ENCODE results near the gene DNM2. TPM values are rescaled to one million over a fixed set of nuclear protein-coding genes. Genes with fewer than 3 reads are reported as not detected.

DNM2 gene
- total and polyA plus RNA-seq, 2 of the 13 experiments (the other 11 are each of a cell fraction or from before 2014, with no cell fraction given): 41.7 to 59.8 TPM

DNA sequence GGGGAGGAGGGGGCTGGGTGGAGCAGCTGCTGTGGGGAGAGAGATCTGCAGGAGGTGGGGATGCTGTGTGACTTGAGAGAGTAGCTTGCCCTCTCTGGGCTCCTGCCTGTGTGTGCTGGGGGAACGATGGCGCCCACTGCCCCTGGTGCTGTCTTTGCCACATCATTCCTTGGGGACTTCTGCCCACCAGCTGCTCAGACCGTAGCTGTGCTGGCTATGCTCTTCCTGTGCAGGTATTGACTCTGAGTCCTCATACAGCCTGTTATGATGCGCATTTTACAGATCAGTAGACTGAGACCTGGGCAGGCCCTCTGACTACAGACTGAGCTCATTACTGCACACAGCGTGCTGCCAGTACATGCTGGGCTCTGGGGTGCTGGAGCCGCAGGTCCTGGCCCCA, 51.1 kb downstream of the DNM2 start:
- ATAC-seq (no peak), FAIRE-seq (no peak), DNase-seq (ENCODE audit: low spot score) (no peak)
- Histone ChIP-seq H3K4me3 (replicated peaks in 1 of 3; ENCODE audit: insufficient read depth in 1 of 3, low read depth in 2 of 3, low read length in 3 of 3) (no peak overlapping the region; a peak in 1 of 6 replicates), H3K4me2 (ENCODE audit: low read depth, low read length) (peak overlapping the region; percentile 48; the same call in 1 of the 2 replicates), H3K27ac (ENCODE audit: extremely low read length, insufficient read depth, low read length) (peak overlapping the region; percentile 67), H4K20me1 (ENCODE audit: insufficient read depth, low read length) (peaks cover 9% of the 10 kb centered on the region; the same call in 1 of the 2 replicates), H3K36me3 (replicated peaks in 1 of 2; ENCODE audit: control insufficient read depth in 1 of 2, insufficient read depth in 2 of 2, low read length in 2 of 2) (peaks cover 9 to 28% of the 10 kb centered on the region in 2 experiments), H3K27me3 (ENCODE audit: control insufficient read depth in 1 of 2, insufficient read depth in 2 of 2, low read length in 2 of 2) (no peaks in the 10 kb centered on the region), H3K9me3 (ENCODE audit: low read length) (no peaks in the 10 kb centered on the region), H2AFZ (ENCODE audit: low read length) (no peak overlapping the region), H3K4me1 (ENCODE audit: insufficient read depth, low read length) (peaks cover 69% of the 10 kb centered on the region), H3K9ac (ENCODE audit: insufficient read depth, low read depth, low read length) (no peak overlapping the region), H3K79me2 (ENCODE audit: insufficient read depth, low read length) (peaks cover 23% of the 10 kb centered on the region)
- WGBS (ENCODE audit: low lambda C conversion rate): 100% methylated on average over 3 of the region's 6 CpGs
- in situ Hi-C loops (cut with HindIII; ENCODE audit: extremely low pct_ligation_motif_present, low pct_unique_long_range_greater_than_20kb): loop anchor here (5.0 kb wide), 1 partner anchor 52 kb away; the partner anchor contains the start of gene DNM2
- ChIA-PET CTCF (ENCODE audit: low intra/inter-chr PET ratio, low total read pairs) (interaction anchor here (2.0 kb wide), 1 partner anchor 52 kb away, joined by 18 read pairs; the partner anchor contains the start of gene DNM2), POLR2A (interaction anchor here (1.2 to 2.1 kb wide), 2 partner anchors 52 to 67 kb away, joined by 3 to 7 read pairs; partner anchors contain the start of gene TMED1)
- BruUV-seq (replicated peaks): no TSS peak
- intact Hi-C loops (cut with micrococcal nuclease; ENCODE audit: unreplicated experiment): loop anchor here (1.0 to 5.0 kb wide), 2 partner anchors 43 to 52 kb away; no protein-coding TSS in a partner anchor
- no peak for TF ChIP-seq JARID2 (CRISPR knock-in tag; IDR thresholded peaks at IDR 0.05; ENCODE audit: insufficient replicate concordance)
- no peak for TF ChIP-seq ZNF496 (CRISPR knock-in tag; IDR thresholded peaks at IDR 0.05; ENCODE audit: insufficient replicate concordance)
- TF ChIP-seq BHLHE40 (IDR thresholded peaks at IDR 0.05; ENCODE audit: low read length): no peak
- TF ChIP-seq TAF1 (CRISPR knock-in tag; IDR thresholded peaks at IDR 0.05): no peak
- no peak for TF ChIP-seq ZNF577 (CRISPR knock-in tag; IDR thresholded peaks at IDR 0.05; ENCODE audit: borderline replicate concordance, low read depth)
- TF ChIP-seq, protein P1, sequence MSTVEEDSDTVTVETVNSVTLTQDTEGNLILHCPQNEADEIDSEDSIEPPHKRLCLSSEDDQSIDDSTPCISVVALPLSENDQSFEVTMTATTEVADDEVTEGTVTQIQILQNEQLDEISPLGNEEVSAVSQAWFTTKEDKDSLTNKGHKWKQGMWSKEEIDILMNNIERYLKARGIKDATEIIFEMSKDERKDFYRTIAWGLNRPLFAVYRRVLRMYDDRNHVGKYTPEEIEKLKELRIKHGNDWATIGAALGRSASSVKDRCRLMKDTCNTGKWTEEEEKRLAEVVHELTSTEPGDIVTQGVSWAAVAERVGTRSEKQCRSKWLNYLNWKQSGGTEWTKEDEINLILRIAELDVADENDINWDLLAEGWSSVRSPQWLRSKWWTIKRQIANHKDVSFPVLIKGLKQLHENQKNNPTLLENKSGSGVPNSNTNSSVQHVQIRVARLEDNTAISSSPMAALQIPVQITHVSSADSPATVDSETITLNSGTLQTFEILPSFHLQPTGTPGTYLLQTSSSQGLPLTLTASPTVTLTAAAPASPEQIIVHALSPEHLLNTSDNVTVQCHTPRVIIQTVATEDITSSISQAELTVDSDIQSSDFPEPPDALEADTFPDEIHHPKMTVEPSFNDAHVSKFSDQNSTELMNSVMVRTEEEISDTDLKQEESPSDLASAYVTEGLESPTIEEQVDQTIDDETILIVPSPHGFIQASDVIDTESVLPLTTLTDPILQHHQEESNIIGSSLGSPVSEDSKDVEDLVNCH (CRISPR knock-in tag; IDR thresholded peaks at IDR 0.05): no peak
- TF ChIP-seq ZNF430 (CRISPR knock-in tag; IDR thresholded peaks at IDR 0.05): no peak
- TF ChIP-seq, protein P2, sequence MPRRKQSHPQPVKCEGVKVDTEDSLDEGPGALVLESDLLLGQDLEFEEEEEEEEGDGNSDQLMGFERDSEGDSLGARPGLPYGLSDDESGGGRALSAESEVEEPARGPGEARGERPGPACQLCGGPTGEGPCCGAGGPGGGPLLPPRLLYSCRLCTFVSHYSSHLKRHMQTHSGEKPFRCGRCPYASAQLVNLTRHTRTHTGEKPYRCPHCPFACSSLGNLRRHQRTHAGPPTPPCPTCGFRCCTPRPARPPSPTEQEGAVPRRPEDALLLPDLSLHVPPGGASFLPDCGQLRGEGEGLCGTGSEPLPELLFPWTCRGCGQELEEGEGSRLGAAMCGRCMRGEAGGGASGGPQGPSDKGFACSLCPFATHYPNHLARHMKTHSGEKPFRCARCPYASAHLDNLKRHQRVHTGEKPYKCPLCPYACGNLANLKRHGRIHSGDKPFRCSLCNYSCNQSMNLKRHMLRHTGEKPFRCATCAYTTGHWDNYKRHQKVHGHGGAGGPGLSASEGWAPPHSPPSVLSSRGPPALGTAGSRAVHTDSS (CRISPR knock-in tag; conservative IDR thresholded peaks at IDR 0.05): no peak
- TF ChIP-seq, protein P3, sequence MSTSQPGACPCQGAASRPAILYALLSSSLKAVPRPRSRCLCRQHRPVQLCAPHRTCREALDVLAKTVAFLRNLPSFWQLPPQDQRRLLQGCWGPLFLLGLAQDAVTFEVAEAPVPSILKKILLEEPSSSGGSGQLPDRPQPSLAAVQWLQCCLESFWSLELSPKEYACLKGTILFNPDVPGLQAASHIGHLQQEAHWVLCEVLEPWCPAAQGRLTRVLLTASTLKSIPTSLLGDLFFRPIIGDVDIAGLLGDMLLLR (CRISPR knock-in tag; IDR thresholded peaks at IDR 0.05): no peak
- TF ChIP-seq ZNF629 (CRISPR knock-in tag; conservative IDR thresholded peaks at IDR 0.05): peak; percentile 86
- peak; percentile 8; the same call in 1 of the 2 replicates for TF ChIP-seq ZMYM3 (CRISPR knock-in tag; IDR thresholded peaks at IDR 0.05)
- TF ChIP-seq HOXA7 (CRISPR knock-in tag; IDR thresholded peaks at IDR 0.05): no peak
- TF ChIP-seq RARG (CRISPR knock-in tag; IDR thresholded peaks at IDR 0.05; ENCODE audit: low read depth): no peak
- TF ChIP-seq HNRNPK (IDR thresholded peaks at IDR 0.05; ENCODE audit: low read depth, low read length, poor library complexity, severe bottlenecking): no peak
- TF ChIP-seq, protein P4, sequence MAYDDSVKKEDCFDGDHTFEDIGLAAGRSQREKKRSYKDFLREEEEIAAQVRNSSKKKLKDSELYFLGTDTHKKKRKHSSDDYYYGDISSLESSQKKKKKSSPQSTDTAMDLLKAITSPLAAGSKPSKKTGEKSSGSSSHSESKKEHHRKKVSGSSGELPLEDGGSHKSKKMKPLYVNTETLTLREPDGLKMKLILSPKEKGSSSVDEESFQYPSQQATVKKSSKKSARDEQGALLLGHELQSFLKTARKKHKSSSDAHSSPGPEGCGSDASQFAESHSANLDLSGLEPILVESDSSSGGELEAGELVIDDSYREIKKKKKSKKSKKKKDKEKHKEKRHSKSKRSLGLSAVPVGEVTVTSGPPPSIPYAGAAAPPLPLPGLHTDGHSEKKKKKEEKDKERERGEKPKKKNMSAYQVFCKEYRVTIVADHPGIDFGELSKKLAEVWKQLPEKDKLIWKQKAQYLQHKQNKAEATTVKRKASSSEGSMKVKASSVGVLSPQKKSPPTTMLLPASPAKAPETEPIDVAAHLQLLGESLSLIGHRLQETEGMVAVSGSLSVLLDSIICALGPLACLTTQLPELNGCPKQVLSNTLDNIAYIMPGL (CRISPR knock-in tag; IDR thresholded peaks at IDR 0.05; ENCODE audit: borderline replicate concordance in 1 of 2, low read depth in 1 of 2): peak in 1 of 2 experiments; percentile 1; a peak in 1 of 4 replicates
- TF ChIP-seq MED1 (CRISPR knock-in tag; IDR thresholded peaks at IDR 0.05): no peak
- no peak for TF ChIP-seq ZNF550 (CRISPR knock-in tag; IDR thresholded peaks at IDR 0.05; ENCODE audit: borderline replicate concordance)
- TF ChIP-seq ZNF768 (CRISPR knock-in tag; IDR thresholded peaks at IDR 0.05): peak; percentile 99
- no peak for TF ChIP-seq ZNF20 (CRISPR knock-in tag; IDR thresholded peaks at IDR 0.05)

Data from HepG2 (cell line).